Activated CD8-positive, alpha-beta T cell treated with anti-CD3 and anti-CD28 coated beads, Interleukin-2, amount 10 ng/mL, durations not matched to agents 7 days and 5 days (primary cell): ENCODE measurements around the gene LHFPL3. TPM values are rescaled to one million over a fixed set of nuclear protein-coding genes. Genes with fewer than 3 reads are reported as not detected.
A peak's percentile ranks its signal among the peaks of the same experiment; 100 is the strongest.

ENCODE experiments used
- ATAC-seq: fragments of 150-1000 bp; cut with Tn5 transposase; one replicate; pipeline ENCODE4 v1.10.0; 2021; ENCODE audit warnings: moderate library complexity
- CTCF ChIA-PET: fragments of 350-600 bp; sonication (Branson Sonifier 250); formaldehyde crosslinking; loops from one replicate; lab custom pipeline; 2021; ENCODE audit warnings: antibody characterized with exemption; lab: Charles Lee
- POLR2A ChIA-PET: fragments of 350-600 bp; sonication (Branson Sonifier 250); formaldehyde crosslinking; loops from one replicate; lab custom pipeline; 2021; ENCODE audit warnings: antibody characterized with exemption; lab: Charles Lee
- DNase-seq: peaks from one replicate; pipeline ENCODE4 v3.0.0-alpha.2; 2020
- H3K27ac Mint-ChIP-seq: one replicate; pipeline ENCODE4 v1.8.0; 2021; ENCODE audit warnings: mild to moderate bottlenecking, mixed read lengths
- H3K27me3 Mint-ChIP-seq: one replicate; pipeline ENCODE4 v1.8.0; 2021; ENCODE audit warnings: low read depth, mixed read lengths
- H3K36me3 Mint-ChIP-seq: one replicate; pipeline ENCODE4 v1.8.0; 2021; ENCODE audit warnings: low read depth, mixed read lengths
- H3K4me1 Mint-ChIP-seq: one replicate; pipeline ENCODE4 v1.8.0; 2021; ENCODE audit warnings: low read depth, mixed read lengths
- H3K4me3 Mint-ChIP-seq: one replicate; pipeline ENCODE4 v1.8.0; 2021; ENCODE audit warnings: mild to moderate bottlenecking, mixed read lengths
- H3K9me3 Mint-ChIP-seq: one replicate; pipeline ENCODE4 v1.8.0; 2022; ENCODE audit warnings: mixed read lengths; ENCODE audit not compliant: insufficient read depth
- total RNA-seq, 2 experiments: library from RNA; stranded (reverse); gene quantifications; one replicate each; pipeline ENCODE4 v1.2.3, GENCODE V29; 2021

The LHFPL3 gene
- total RNA-seq, 2 experiments from 2014 or later = not detected

DNA sequence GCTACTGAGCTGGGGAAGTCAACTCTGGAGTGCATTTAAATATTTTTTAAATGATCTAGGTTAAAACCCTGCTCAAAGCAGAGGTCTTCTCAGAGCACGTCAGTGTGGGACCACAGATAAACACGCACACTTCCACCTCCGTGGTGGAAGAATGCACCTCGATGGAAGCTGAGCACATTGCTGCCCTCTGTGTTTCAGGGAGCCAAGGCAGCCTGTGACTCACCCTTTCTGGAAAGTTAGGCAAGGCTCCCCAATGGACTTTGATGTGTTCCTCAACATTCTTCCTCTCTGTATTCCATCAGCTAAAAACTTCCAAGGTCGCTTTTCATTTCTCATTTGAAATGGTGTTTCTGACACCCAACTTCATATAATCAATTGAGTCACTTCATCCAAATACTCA lies 514.8 kb downstream of the LHFPL3 start:
- ChIA-PET POLR2A (no interaction called here), CTCF (no interaction called here)
- Mint-ChIP-seq H3K9me3 (no peaks in the 10 kb centered on the region), H3K27ac (no peak overlapping the region), H3K36me3 (no peaks in the 10 kb centered on the region), H3K4me1 (no peaks in the 10 kb centered on the region), H3K4me3 (no peak overlapping the region), H3K27me3 (peaks cover 16% of the 10 kb centered on the region)
- DNase-seq (no peak), ATAC-seq (no peak)

GRCh38 chr7:104845557-104845956 lies 517.2 kb downstream of the LHFPL3 start:
- DNase-seq (no peak), ATAC-seq (no peak)
- Mint-ChIP-seq H3K36me3 (no peaks in the 10 kb centered on the region), H3K4me1 (no peaks in the 10 kb centered on the region), H3K4me3 (no peak overlapping the region), H3K9me3 (no peaks in the 10 kb centered on the region), H3K27ac (no peak overlapping the region), H3K27me3 (peaks cover 13% of the 10 kb centered on the region)
- POLR2A ChIA-PET = no interaction called here
- CTCF ChIA-PET = interaction anchor here (1.3 kb wide), 1 partner anchor 614 kb away, joined by 4 read pairs; no protein-coding TSS in a partner anchor

- ATAC-seq = no peak
- POLR2A ChIA-PET = no interaction called here
- H3K4me1 Mint-ChIP-seq = no peaks in the 10 kb centered on the region
- H3K9me3 Mint-ChIP-seq = no peaks in the 10 kb centered on the region
- peaks cover 13% of the 10 kb centered on the region for H3K27me3 Mint-ChIP-seq
- no peak overlapping the region for H3K4me3 Mint-ChIP-seq
- no peaks in the 10 kb centered on the region for H3K36me3 Mint-ChIP-seq
- H3K27ac Mint-ChIP-seq = no peak overlapping the region
- CTCF ChIA-PET = interaction anchor here (0.8 to 3.4 kb wide), 7 partner anchors 11 to 615 kb away, joined by 3 to 23 read pairs (median 9); no protein-coding TSS in a partner anchor
- DNase-seq = no peak
Observed at GRCh38 chr7:104846731-104847130, 518.3 kb downstream of the LHFPL3 start.

- H3K9me3 Mint-ChIP-seq = no peaks in the 10 kb centered on the region
- H3K4me3 Mint-ChIP-seq = no peak overlapping the region
- H3K27me3 Mint-ChIP-seq = peaks cover 13% of the 10 kb centered on the region
- ChIA-PET CTCF (interaction anchor here (1.1 to 3.4 kb wide), 9 partner anchors 9 to 616 kb away, joined by 3 to 23 read pairs (median 10); no protein-coding TSS in a partner anchor), POLR2A (no interaction called here)
- peak; percentile 61 for DNase-seq
- H3K36me3 Mint-ChIP-seq = no peaks in the 10 kb centered on the region
- H3K27ac Mint-ChIP-seq = no peak overlapping the region
- no peaks in the 10 kb centered on the region for H3K4me1 Mint-ChIP-seq
- ATAC-seq = no peak
Observed at GRCh38 chr7:104848138-104848990, 520.0 kb downstream of the LHFPL3 start.

GRCh38 chr7:104850374-104850773 lies 522.0 kb downstream of the LHFPL3 start:
- no peak overlapping the region for H3K4me3 Mint-ChIP-seq
- POLR2A ChIA-PET = no interaction called here

GRCh38 chr7:104851268-104851667 lies 522.9 kb downstream of the LHFPL3 start:
- no peak overlapping the region for H3K27ac Mint-ChIP-seq
- ChIA-PET CTCF (interaction anchor here (1.4 kb wide), 1 partner anchor 32 kb away, joined by 4 read pairs; no protein-coding TSS in a partner anchor), POLR2A (no interaction called here)
- H3K36me3 Mint-ChIP-seq = no peaks in the 10 kb centered on the region
- H3K9me3 Mint-ChIP-seq = no peaks in the 10 kb centered on the region
- no peak for DNase-seq
- no peaks in the 10 kb centered on the region for H3K4me1 Mint-ChIP-seq
- ATAC-seq = no peak
- H3K27me3 Mint-ChIP-seq = peaks cover 2% of the 10 kb centered on the region
- no peak overlapping the region for H3K4me3 Mint-ChIP-seq

More at GRCh38 chr7:104850374-104850773, 522.0 kb downstream of the LHFPL3 start:
- Mint-ChIP-seq H3K4me1 (no peaks in the 10 kb centered on the region), H3K27me3 (peaks cover 5% of the 10 kb centered on the region), H3K9me3 (no peaks in the 10 kb centered on the region), H3K27ac (no peak overlapping the region), H3K36me3 (no peaks in the 10 kb centered on the region)
- ATAC-seq (no peak), DNase-seq (no peak)
- CTCF ChIA-PET = no interaction called here

DNA sequence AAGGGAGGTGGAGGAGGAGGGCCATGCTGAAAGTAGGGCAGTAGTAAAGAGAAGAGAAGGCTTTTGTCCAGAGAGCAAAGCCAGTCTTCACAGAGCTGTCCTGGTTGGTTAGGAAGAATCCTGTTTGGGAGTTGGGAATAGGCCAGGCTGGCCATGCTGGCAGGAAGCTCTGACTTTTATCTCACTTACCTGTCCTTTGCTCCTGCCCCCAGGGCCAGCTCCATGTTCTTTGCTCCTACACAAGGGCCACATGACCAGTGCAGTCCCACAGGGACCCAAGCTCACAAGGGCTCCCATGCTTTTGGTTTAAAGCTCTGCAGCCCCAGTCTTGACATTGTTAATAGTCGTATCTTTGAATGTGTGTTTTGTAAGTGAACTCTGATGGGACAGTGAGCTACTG lies 524.0 kb downstream of the LHFPL3 start:
- Mint-ChIP-seq H3K4me1 (peaks cover 3% of the 10 kb centered on the region), H3K27ac (no peak overlapping the region), H3K9me3 (no peaks in the 10 kb centered on the region), H3K4me3 (no peak overlapping the region), H3K27me3 (peaks cover 2% of the 10 kb centered on the region), H3K36me3 (no peaks in the 10 kb centered on the region)
- ATAC-seq (no peak), DNase-seq (no peak)
- ChIA-PET CTCF (interaction anchor here (0.6 to 1.8 kb wide), 4 partner anchors 31 to 621 kb away, joined by 3 to 4 read pairs (median 4); no protein-coding TSS in a partner anchor), POLR2A (interaction anchor here (0.6 kb wide), 1 partner anchor 714 kb away, joined by 3 read pairs; no protein-coding TSS in a partner anchor)

DNA sequence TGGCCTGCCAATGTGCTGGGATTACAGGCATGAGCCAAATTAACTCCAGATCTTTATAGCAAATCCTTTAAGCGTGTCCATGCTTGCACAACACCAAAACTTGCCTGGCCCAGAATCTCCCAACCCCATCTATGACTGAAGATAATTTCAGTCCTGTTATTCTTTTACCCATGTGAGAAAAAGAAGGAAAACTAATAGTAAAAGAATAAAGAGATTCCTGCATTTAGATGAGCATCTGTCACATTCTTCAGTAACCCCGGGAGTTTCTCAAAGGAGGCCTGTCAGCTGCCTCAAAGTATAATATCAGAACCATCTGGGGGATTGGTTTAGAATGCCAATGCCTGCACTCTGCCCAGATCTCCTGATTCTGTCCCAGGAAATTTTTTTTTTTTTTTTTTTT lies 527.5 kb downstream of the LHFPL3 start:
- Mint-ChIP-seq H3K36me3 (no peaks in the 10 kb centered on the region), H3K27me3 (peaks cover 2% of the 10 kb centered on the region), H3K4me3 (no peak overlapping the region), H3K27ac (no peak overlapping the region), H3K4me1 (peaks cover 16% of the 10 kb centered on the region), H3K9me3 (no peaks in the 10 kb centered on the region)
- POLR2A ChIA-PET = no interaction called here
- no peak for DNase-seq
- no peak for ATAC-seq
- CTCF ChIA-PET = interaction anchor here (1.0 to 2.6 kb wide), 3 partner anchors 24 to 63 kb away, joined by 3 to 15 read pairs (median 4); no protein-coding TSS in a partner anchor

GRCh38 chr7:104857458-104858425 lies 529.3 kb downstream of the LHFPL3 start:
- H3K36me3 Mint-ChIP-seq = no peaks in the 10 kb centered on the region
- H3K4me1 Mint-ChIP-seq = peaks cover 16% of the 10 kb centered on the region
- ATAC-seq (peak; percentile 72), DNase-seq (peak; percentile 28)
- CTCF ChIA-PET = interaction anchor here (1.1 to 3.0 kb wide), 4 partner anchors 10 to 65 kb away, joined by 3 to 23 read pairs (median 9); no protein-coding TSS in a partner anchor
- peak overlapping the region; percentile 2 for H3K4me3 Mint-ChIP-seq
- H3K9me3 Mint-ChIP-seq = no peaks in the 10 kb centered on the region
- H3K27me3 Mint-ChIP-seq = peaks cover 3% of the 10 kb centered on the region
- H3K27ac Mint-ChIP-seq = no peak overlapping the region
- POLR2A ChIA-PET = interaction anchor here (0.6 to 1.3 kb wide), 2 partner anchors 21 to 83 kb away, joined by 3 read pairs; no protein-coding TSS in a partner anchor

GRCh38 chr7:104859754-104860426 lies 531.5 kb downstream of the LHFPL3 start:
- POLR2A ChIA-PET = interaction anchor here (0.7 kb wide), 1 partner anchor 81 kb away, joined by 3 read pairs; no protein-coding TSS in a partner anchor
- no peaks in the 10 kb centered on the region for H3K36me3 Mint-ChIP-seq
- H3K27me3 Mint-ChIP-seq = peaks cover 4% of the 10 kb centered on the region
- no peak overlapping the region for H3K4me3 Mint-ChIP-seq
- CTCF ChIA-PET = interaction anchor here (0.7 to 4.3 kb wide), 5 partner anchors 11 to 628 kb away, joined by 3 to 22 read pairs (median 9); no protein-coding TSS in a partner anchor
- no peak for ATAC-seq
- peaks cover 16% of the 10 kb centered on the region for H3K4me1 Mint-ChIP-seq
- no peaks in the 10 kb centered on the region for H3K9me3 Mint-ChIP-seq
- H3K27ac Mint-ChIP-seq = no peak overlapping the region
- no peak for DNase-seq
